GM23338 (cell line): Measurements from ENCODE around the gene PID1. TPM values are rescaled to one million over a fixed set of nuclear protein-coding genes. Genes with fewer than 3 reads are reported as not detected.

Source experiments
- ATAC-seq: fragments of 200-7000 bp; cut with Tn5 transposase; 3 replicates; pipeline ENCODE4 v1.9.1; 2020
- DNase-seq: peaks from one replicate; pipeline ENCODE4 v3.0.0-alpha.2; 2015; ENCODE audit warnings: low spot score
- H2AFZ ChIP-seq: fragments of 200-600 bp; sonication (generic); 2 replicates; pipeline ENCODE4 v1.8.0; 2016; ENCODE audit warnings: antibody characterized with exemption, mild to moderate bottlenecking, moderate library complexity
- H3F3A ChIP-seq: fragments of 200-600 bp; sonication (generic); replicated peaks from 2 replicates; pipeline ENCODE4 v1.8.0; 2017; ENCODE audit warnings: antibody characterized with exemption, mixed run types, low read depth
- H3K27ac ChIP-seq: fragments of 200-600 bp; sonication (generic); 2 replicates; pipeline ENCODE4 v1.6.1; 2016; ENCODE audit warnings: low read depth
- H3K27me3 ChIP-seq: fragments of 200-600 bp; sonication (generic); 2 replicates; pipeline ENCODE4 v1.8.0; 2016; ENCODE audit warnings: mild to moderate bottlenecking, mixed run types, moderate library complexity; ENCODE audit not compliant: insufficient read depth
- H3K36me3 ChIP-seq: fragments of 200-600 bp; sonication (generic); 2 replicates; pipeline ENCODE4 v1.8.0; 2016; ENCODE audit warnings: mild to moderate bottlenecking; ENCODE audit not compliant: insufficient read depth
- H3K4me1 ChIP-seq: fragments of 200-600 bp; sonication (generic); 2 replicates; pipeline ENCODE4 v1.8.0; 2016; ENCODE audit warnings: mild to moderate bottlenecking, moderate library complexity; ENCODE audit not compliant: insufficient read depth
- H3K4me2 ChIP-seq: fragments of 200-600 bp; sonication (generic); 2 replicates; pipeline ENCODE4 v1.7.1; 2017; ENCODE audit warnings: mixed run types
- H3K4me3 ChIP-seq: fragments of 200-600 bp; sonication (generic); 2 replicates; pipeline ENCODE4 v1.6.1; 2016; ENCODE audit warnings: mixed run types
- H3K79me2 ChIP-seq: fragments of 200-600 bp; sonication (generic); replicated peaks from 2 replicates; pipeline ENCODE4 v1.8.0; 2017; ENCODE audit warnings: mild to moderate bottlenecking; ENCODE audit not compliant: insufficient read depth
- H3K9me2 ChIP-seq: fragments of 200-600 bp; sonication (generic); 2 replicates; pipeline ENCODE4 v1.8.0; 2017; ENCODE audit not compliant: insufficient read depth
- H4K20me1 ChIP-seq: fragments of 200-600 bp; sonication (generic); replicated peaks from 2 replicates; pipeline ENCODE4 v1.8.0; 2017; ENCODE audit warnings: mild to moderate bottlenecking; ENCODE audit not compliant: insufficient read depth
- H3K27ac Mint-ChIP-seq: 2 replicates; pipeline ENCODE4 v1.8.0; 2020; ENCODE audit warnings: inconsistent platforms, mild to moderate bottlenecking, moderate library complexity, mixed read lengths
- H3K27me3 Mint-ChIP-seq: 3 replicates; pipeline ENCODE4 v1.8.0; 2022; ENCODE audit warnings: low read depth, mild to moderate bottlenecking, moderate library complexity, mixed read lengths, inconsistent platforms; ENCODE audit not compliant: insufficient read depth, poor library complexity
- H3K36me3 Mint-ChIP-seq: 3 replicates; pipeline ENCODE4 v1.8.0; 2021; ENCODE audit warnings: low read depth, mild to moderate bottlenecking, inconsistent platforms, moderate library complexity, mixed read lengths
- H3K4me1 Mint-ChIP-seq: 3 replicates; pipeline ENCODE4 v1.8.0; 2020; ENCODE audit warnings: mild to moderate bottlenecking, inconsistent platforms, mixed read lengths
- H3K4me3 Mint-ChIP-seq: 3 replicates; pipeline ENCODE4 v1.8.0; 2021; ENCODE audit warnings: moderate library complexity, mild to moderate bottlenecking, inconsistent platforms, mixed read lengths
- H3K9me3 Mint-ChIP-seq: 3 replicates; pipeline ENCODE4 v1.8.0; 2020; ENCODE audit warnings: moderate library complexity, mild to moderate bottlenecking, inconsistent platforms, mixed read lengths
- CREB1 ChIP-seq: fragments of 250-450 bp; sonication (Bioruptor Pico); IDR thresholded peaks from 2 replicates; pipeline ENCODE4 v1.5.0; 2020; ENCODE audit warnings: low read depth, mild to moderate bottlenecking, moderate library complexity
- EZH2 ChIP-seq: fragments of 200-600 bp; sonication (generic); IDR thresholded peaks from one replicate; pipeline ENCODE4 v1.8.0; 2017; ENCODE audit warnings: antibody characterized with exemption, mild to moderate bottlenecking, low read depth; ENCODE audit not compliant: unreplicated experiment
- EZH2phosphoT487 ChIP-seq: fragments of 200-600 bp; sonication (generic); IDR thresholded peaks from one replicate; pipeline ENCODE4 v1.8.1; 2018; ENCODE audit warnings: antibody characterized with exemption; ENCODE audit not compliant: unreplicated experiment
- JUNB ChIP-seq: IDR thresholded peaks from one replicate; pipeline ENCODE4 v1.6.1; 2016; ENCODE audit warnings: antibody characterized with exemption; ENCODE audit not compliant: unreplicated experiment
- NANOG ChIP-seq: IDR thresholded peaks from 2 replicates; pipeline ENCODE4 v1.6.1; 2016; ENCODE audit warnings: antibody characterized with exemption, borderline replicate concordance
- STAT1 ChIP-seq: IDR thresholded peaks from one replicate; pipeline ENCODE4 v1.6.1; 2016; ENCODE audit warnings: antibody characterized with exemption; ENCODE audit not compliant: unreplicated experiment
- ZNF114 ChIP-seq: fragments of 250-450 bp; sonication (Bioruptor Pico); IDR thresholded peaks from 2 replicates; pipeline ENCODE4 v1.5.0; 2020; ENCODE audit warnings: mild to moderate bottlenecking, moderate library complexity
- ZNF331 ChIP-seq: fragments of 250-450 bp; sonication (Bioruptor Pico); IDR thresholded peaks from 2 replicates; pipeline ENCODE4 v1.5.0; 2020; ENCODE audit warnings: low read depth, mild to moderate bottlenecking, moderate library complexity
- ZNF462 ChIP-seq: fragments of 250-450 bp; sonication (Bioruptor Pico); IDR thresholded peaks from 2 replicates; pipeline ENCODE4 v1.5.0; 2020; ENCODE audit warnings: mild to moderate bottlenecking, moderate library complexity
- polyA plus RNA-seq: library from polyadenylated mRNA; unstranded; fragments of >200 nt; fragmentation: Nextera tagmentation; extraction: Ambion mirVana; gene quantifications from 2 replicates; pipeline ENCODE4 v1.2.1, GENCODE V29; 2016
- total RNA-seq: library from RNA; depleted of rRNA; stranded (reverse); fragments of >200 nt; shearing (Covaris generic); gene quantifications from 2 replicates; pipeline ENCODE4 v1.2.3, GENCODE V29; 2014
- TF ChIP-seq, protein P1 (sequence below), 2 experiments: fragments of 200-600 bp in 1 of 2; sonication (generic) in 1 of 2; conservative IDR thresholded peaks; 2 replicates each; pipeline versions ENCODE4 v1.5.1 to v1.6.1; 2016 to 2017; ENCODE audit warnings: antibody characterized with exemption in 2 of 2, low read depth in 2 of 2, mild to moderate bottlenecking in 2 of 2, moderate library complexity in 1 of 2
- TF ChIP-seq, protein P2 (sequence below): IDR thresholded peaks from 2 replicates; pipeline ENCODE4 v1.6.1; 2016; ENCODE audit warnings: antibody characterized with exemption
- TF ChIP-seq, protein P3 (sequence below): IDR thresholded peaks from one replicate; pipeline ENCODE4 v1.6.1; 2018; ENCODE audit warnings: antibody characterized with exemption; ENCODE audit not compliant: unreplicated experiment

The PID1 gene
- total and polyA plus RNA-seq, 2 experiments from 2014 or later = 1.7 to 2.4 TPM

DNA sequence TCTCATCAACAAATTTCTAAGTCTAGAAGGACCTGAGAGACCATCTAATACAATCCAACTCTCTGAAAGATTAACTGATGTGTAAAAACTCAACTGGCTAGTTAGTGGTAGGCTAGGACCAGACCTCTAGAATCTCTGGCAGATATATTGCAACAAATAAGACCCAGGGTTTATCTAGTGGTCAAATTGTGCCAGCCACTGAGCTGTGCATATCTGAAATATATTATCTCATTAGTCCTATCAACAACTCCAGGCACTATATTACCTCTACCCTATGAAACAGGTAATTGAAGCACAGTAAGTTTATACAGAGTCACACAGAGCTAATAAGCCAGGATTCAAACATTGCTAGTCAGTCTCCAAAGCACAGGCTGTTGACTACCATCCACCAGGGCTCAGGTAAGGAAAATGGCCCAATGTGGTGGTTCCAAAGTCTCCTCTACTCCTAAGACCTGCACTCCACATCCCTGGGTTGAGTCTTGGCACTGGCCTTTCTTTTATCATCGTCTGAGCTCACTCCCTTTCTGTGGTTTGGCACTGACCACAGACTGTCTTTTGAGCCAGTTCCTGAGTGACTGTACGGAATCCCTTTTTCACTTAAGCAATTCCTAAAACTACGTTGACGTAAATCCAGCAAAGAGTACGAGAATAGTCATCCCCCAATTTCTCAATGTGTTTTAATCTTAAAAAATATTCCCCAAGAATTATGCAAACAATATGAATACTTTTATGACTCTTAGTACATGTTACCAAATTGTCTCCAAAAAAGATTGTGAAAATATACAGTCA lies 11.9 kb upstream of the PID1 start:
- no peaks in the 10 kb centered on the region for H3F3A ChIP-seq
- no peaks in the 10 kb centered on the region for H3K9me2 ChIP-seq
- Mint-ChIP-seq H3K27me3 (no peaks in the 10 kb centered on the region), H3K4me3 (no peak overlapping the region), H3K27ac (no peak overlapping the region), H3K36me3 (no peaks in the 10 kb centered on the region), H3K4me1 (no peaks in the 10 kb centered on the region), H3K9me3 (no peaks in the 10 kb centered on the region)
- no peaks in the 10 kb centered on the region for H3K4me1 ChIP-seq
- no peaks in the 10 kb centered on the region for H4K20me1 ChIP-seq
- no peak overlapping the region for H3K4me3 ChIP-seq
- no peaks in the 10 kb centered on the region for H3K36me3 ChIP-seq
- H3K27me3 ChIP-seq = no peaks in the 10 kb centered on the region
- ATAC-seq = no peak
- no peak overlapping the region for H3K4me2 ChIP-seq
- no peak for DNase-seq
- peak overlapping the region; percentile 12; the same call in 1 of the 2 replicates for H2AFZ ChIP-seq
- TF ChIP-seq, protein P1, sequence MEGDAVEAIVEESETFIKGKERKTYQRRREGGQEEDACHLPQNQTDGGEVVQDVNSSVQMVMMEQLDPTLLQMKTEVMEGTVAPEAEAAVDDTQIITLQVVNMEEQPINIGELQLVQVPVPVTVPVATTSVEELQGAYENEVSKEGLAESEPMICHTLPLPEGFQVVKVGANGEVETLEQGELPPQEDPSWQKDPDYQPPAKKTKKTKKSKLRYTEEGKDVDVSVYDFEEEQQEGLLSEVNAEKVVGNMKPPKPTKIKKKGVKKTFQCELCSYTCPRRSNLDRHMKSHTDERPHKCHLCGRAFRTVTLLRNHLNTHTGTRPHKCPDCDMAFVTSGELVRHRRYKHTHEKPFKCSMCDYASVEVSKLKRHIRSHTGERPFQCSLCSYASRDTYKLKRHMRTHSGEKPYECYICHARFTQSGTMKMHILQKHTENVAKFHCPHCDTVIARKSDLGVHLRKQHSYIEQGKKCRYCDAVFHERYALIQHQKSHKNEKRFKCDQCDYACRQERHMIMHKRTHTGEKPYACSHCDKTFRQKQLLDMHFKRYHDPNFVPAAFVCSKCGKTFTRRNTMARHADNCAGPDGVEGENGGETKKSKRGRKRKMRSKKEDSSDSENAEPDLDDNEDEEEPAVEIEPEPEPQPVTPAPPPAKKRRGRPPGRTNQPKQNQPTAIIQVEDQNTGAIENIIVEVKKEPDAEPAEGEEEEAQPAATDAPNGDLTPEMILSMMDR (conservative IDR thresholded peaks at IDR 0.05; ENCODE audit: low read depth in 2 of 2) = no peak
- TF ChIP-seq, protein P2, sequence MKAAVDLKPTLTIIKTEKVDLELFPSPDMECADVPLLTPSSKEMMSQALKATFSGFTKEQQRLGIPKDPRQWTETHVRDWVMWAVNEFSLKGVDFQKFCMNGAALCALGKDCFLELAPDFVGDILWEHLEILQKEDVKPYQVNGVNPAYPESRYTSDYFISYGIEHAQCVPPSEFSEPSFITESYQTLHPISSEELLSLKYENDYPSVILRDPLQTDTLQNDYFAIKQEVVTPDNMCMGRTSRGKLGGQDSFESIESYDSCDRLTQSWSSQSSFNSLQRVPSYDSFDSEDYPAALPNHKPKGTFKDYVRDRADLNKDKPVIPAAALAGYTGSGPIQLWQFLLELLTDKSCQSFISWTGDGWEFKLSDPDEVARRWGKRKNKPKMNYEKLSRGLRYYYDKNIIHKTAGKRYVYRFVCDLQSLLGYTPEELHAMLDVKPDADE = no peak
- TF ChIP-seq, protein P3, sequence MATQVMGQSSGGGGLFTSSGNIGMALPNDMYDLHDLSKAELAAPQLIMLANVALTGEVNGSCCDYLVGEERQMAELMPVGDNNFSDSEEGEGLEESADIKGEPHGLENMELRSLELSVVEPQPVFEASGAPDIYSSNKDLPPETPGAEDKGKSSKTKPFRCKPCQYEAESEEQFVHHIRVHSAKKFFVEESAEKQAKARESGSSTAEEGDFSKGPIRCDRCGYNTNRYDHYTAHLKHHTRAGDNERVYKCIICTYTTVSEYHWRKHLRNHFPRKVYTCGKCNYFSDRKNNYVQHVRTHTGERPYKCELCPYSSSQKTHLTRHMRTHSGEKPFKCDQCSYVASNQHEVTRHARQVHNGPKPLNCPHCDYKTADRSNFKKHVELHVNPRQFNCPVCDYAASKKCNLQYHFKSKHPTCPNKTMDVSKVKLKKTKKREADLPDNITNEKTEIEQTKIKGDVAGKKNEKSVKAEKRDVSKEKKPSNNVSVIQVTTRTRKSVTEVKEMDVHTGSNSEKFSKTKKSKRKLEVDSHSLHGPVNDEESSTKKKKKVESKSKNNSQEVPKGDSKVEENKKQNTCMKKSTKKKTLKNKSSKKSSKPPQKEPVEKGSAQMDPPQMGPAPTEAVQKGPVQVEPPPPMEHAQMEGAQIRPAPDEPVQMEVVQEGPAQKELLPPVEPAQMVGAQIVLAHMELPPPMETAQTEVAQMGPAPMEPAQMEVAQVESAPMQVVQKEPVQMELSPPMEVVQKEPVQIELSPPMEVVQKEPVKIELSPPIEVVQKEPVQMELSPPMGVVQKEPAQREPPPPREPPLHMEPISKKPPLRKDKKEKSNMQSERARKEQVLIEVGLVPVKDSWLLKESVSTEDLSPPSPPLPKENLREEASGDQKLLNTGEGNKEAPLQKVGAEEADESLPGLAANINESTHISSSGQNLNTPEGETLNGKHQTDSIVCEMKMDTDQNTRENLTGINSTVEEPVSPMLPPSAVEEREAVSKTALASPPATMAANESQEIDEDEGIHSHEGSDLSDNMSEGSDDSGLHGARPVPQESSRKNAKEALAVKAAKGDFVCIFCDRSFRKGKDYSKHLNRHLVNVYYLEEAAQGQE = no peak
- TF ChIP-seq STAT1 (no peak), NANOG (no peak), JUNB (no peak), CREB1 (CRISPR knock-in tag) (no peak), ZNF114 (CRISPR knock-in tag) (no peak), ZNF462 (CRISPR knock-in tag) (no peak), EZH2phosphoT487 (no peak), ZNF331 (CRISPR knock-in tag) (no peak), EZH2 (no peak)
- no peak overlapping the region for H3K27ac ChIP-seq
- no peaks in the 10 kb centered on the region for H3K79me2 ChIP-seq
